ENCODE results near the gene PHLDA1.

PHLDA1 gene

GRCh38 chr12:76041406-76041805 lies 9.8 kb upstream of the PHLDA1 start:
- no peak for DNase-seq (ENCODE audit: low read depth)
- no peak for TF ChIP-seq CTCF (IDR thresholded peaks at IDR 0.05; ENCODE audit: control insufficient read depth, insufficient read depth, low read depth, low read length, missing control alignments)
- no peak overlapping the region for H3K4me3 ChIP-seq (ENCODE audit: control insufficient read depth, low read depth, low read length)

GRCh38 chr12:76040461-76040860 lies 8.9 kb upstream of the PHLDA1 start:
- TF ChIP-seq CTCF (IDR thresholded peaks at IDR 0.05; ENCODE audit: control insufficient read depth, insufficient read depth, low read depth, low read length, missing control alignments): no peak
- no peak overlapping the region for H3K4me3 ChIP-seq (ENCODE audit: control insufficient read depth, low read depth, low read length)
- DNase-seq (ENCODE audit: low read depth): no peak

- DNase-seq (ENCODE audit: low read depth): no peak
- no peak for TF ChIP-seq CTCF (IDR thresholded peaks at IDR 0.05; ENCODE audit: control insufficient read depth, insufficient read depth, low read depth, low read length, missing control alignments)
- H3K4me3 ChIP-seq (ENCODE audit: control insufficient read depth, low read depth, low read length): no peak overlapping the region
Observed at GRCh38 chr12:76038176-76038575, 6.6 kb upstream of the PHLDA1 start.

DNA sequence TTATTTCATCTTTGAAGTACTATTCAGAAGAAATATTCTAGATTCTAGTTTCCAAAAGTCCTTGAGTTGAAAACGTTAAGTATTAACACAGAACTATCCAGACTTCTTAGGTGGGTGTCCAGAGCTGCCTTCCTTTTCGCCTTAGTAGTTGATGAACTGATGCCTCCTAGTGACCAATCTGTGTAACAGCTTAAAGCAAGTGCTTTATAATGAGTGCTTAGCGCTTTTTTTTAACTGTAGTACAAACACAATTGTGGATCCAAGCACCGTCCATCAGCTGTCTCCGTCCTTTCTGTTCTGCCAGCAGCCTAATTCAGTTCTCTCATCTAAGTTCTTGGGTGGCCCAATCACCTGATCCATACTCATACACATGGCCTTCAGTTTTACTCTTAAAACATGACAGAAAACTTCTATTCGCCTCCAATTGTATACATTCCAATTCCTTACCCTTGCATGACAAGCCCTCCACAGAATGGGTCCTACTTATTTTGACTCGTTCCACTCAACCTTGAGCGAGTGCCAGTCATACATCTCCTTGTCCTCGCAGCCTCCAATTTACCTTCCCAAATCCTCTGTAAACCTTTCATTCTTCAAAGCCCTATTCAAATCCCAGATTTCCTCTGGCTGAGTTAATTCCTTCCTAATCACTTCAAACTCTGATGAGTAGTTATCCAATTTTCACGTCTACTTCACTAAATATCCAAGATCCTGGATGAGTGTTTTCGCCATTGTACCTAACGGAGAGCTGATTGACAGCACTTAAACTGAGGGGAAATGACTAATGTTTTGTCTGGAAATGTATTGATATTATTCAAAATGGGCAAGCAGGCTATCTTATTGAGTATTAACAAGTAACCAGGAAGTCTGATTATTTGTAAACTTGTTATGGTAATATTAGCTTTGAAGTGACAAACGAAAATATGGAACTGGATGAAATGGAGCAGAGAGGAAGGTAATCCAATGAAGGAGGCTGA lies 5.8 kb upstream of the PHLDA1 start:
- no peak for DNase-seq (ENCODE audit: low read depth)
- no peak overlapping the region for H3K4me3 ChIP-seq (ENCODE audit: control insufficient read depth, low read depth, low read length)
- TF ChIP-seq CTCF (IDR thresholded peaks at IDR 0.05; ENCODE audit: control insufficient read depth, insufficient read depth, low read depth, low read length, missing control alignments): peak; percentile 75

GRCh38 chr12:76035045-76035444 lies 3.5 kb upstream of the PHLDA1 start:
- H3K4me3 ChIP-seq (ENCODE audit: control insufficient read depth, low read depth, low read length): no peak overlapping the region
- DNase-seq (ENCODE audit: low read depth): no peak
- no peak for TF ChIP-seq CTCF (IDR thresholded peaks at IDR 0.05; ENCODE audit: control insufficient read depth, insufficient read depth, low read depth, low read length, missing control alignments)

GRCh38 chr12:76033081-76034011 lies 1.8 kb upstream of the PHLDA1 start:
- H3K4me3 ChIP-seq (ENCODE audit: control insufficient read depth, low read depth, low read length): no peak overlapping the region; the same call in 1 of the 2 replicates
- no peak for TF ChIP-seq CTCF (IDR thresholded peaks at IDR 0.05; ENCODE audit: control insufficient read depth, insufficient read depth, low read depth, low read length, missing control alignments)
- no peak for DNase-seq (ENCODE audit: low read depth)
